Measurements from ENCODE around the gene FBN1.

GRCh38 chr15:48414015-48414414 is 231.5 kb downstream of the FBN1 start:
- TF ChIP-seq CTCF (IDR thresholded peaks at IDR 0.05) (no peak), TEAD1 (CRISPR knock-in tag; IDR thresholded peaks at IDR 0.05) (no peak), NR1H2 (CRISPR knock-in tag; IDR thresholded peaks at IDR 0.05) (no peak), HMGA2 (CRISPR knock-in tag; IDR thresholded peaks at IDR 0.05) (no peak), STAT6 (CRISPR knock-in tag; conservative IDR thresholded peaks at IDR 0.05; ENCODE audit: low read depth) (no peak), NFATC4 (CRISPR knock-in tag; IDR thresholded peaks at IDR 0.05) (no peak), USF2 (CRISPR knock-in tag; IDR thresholded peaks at IDR 0.05) (no peak), ATF1 (CRISPR knock-in tag; IDR thresholded peaks at IDR 0.05) (no peak)

Data from WTC11 (cell line).